ENCODE data around the gene STK38. TPM values are rescaled to one million over a fixed set of nuclear protein-coding genes. Genes with fewer than 3 reads are reported as not detected.

STK38 gene
- total RNA-seq, 1 donor from 2014 or later = 65.1 TPM

DNA sequence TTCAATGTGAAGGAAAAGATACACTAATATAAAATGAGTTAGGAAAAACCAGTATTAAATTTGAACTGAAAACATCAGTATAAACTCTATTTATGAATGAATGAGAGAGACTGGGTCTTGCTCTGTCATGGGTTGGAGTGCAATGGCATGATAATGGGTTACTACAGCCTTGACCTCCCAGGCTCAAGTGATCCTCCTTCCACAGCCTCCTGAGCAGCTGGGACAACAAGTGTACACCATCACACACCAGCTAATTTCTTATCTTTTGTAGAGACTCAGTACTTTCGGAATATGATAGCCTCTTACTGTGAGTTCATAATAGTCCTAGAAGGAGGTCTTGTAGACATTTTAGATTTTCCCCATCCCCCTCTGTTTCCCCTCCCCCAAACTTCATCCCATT, 83.0 kb downstream of the STK38 start:
- H3K27ac Mint-ChIP-seq (ENCODE audit: unreplicated experiment) = peak overlapping the region; percentile 25

DNA sequence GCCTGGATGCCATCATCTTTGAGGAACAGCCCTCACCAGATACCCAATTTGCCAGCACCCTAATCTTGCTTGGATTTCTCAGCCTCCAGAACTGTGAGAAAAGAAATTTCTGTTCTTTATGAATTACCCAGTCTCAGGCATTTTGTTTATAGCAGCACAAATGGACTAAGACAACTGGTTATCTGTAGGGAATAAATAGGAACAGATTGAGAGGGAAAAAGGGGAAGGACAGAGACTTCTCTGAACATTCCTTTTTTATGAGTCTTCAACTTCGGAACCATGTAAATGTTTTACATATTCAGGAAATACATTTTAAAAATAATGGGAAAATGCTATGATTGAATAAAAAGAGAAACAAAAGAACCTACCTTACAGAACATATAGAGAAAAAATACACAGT, 83.6 kb downstream of the STK38 start:
- no peak for DNase-seq (ENCODE audit: low spot score)
- H3K4me3 Mint-ChIP-seq (ENCODE audit: unreplicated experiment) = no peak overlapping the region
- peak overlapping the region; percentile 25 for H3K27ac Mint-ChIP-seq (ENCODE audit: unreplicated experiment)
- TF ChIP-seq, protein P1, sequence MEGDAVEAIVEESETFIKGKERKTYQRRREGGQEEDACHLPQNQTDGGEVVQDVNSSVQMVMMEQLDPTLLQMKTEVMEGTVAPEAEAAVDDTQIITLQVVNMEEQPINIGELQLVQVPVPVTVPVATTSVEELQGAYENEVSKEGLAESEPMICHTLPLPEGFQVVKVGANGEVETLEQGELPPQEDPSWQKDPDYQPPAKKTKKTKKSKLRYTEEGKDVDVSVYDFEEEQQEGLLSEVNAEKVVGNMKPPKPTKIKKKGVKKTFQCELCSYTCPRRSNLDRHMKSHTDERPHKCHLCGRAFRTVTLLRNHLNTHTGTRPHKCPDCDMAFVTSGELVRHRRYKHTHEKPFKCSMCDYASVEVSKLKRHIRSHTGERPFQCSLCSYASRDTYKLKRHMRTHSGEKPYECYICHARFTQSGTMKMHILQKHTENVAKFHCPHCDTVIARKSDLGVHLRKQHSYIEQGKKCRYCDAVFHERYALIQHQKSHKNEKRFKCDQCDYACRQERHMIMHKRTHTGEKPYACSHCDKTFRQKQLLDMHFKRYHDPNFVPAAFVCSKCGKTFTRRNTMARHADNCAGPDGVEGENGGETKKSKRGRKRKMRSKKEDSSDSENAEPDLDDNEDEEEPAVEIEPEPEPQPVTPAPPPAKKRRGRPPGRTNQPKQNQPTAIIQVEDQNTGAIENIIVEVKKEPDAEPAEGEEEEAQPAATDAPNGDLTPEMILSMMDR (IDR thresholded peaks at IDR 0.05) = no peak
- H3K27me3 Mint-ChIP-seq (ENCODE audit: low read depth) = no peaks in the 10 kb centered on the region
- peaks cover 22% of the 10 kb centered on the region for H3K4me1 Mint-ChIP-seq (ENCODE audit: low read depth)
- H3K36me3 Mint-ChIP-seq (ENCODE audit: low read depth) = no peaks in the 10 kb centered on the region
- peaks cover 3% of the 10 kb centered on the region for H3K9me3 Mint-ChIP-seq (ENCODE audit: low read depth)

More for the DNA sequence above, 83.0 kb downstream of the STK38 start:
- Mint-ChIP-seq H3K4me1 (ENCODE audit: low read depth) (peaks cover 25% of the 10 kb centered on the region), H3K36me3 (ENCODE audit: low read depth) (no peaks in the 10 kb centered on the region), H3K9me3 (ENCODE audit: low read depth) (peaks cover 3% of the 10 kb centered on the region), H3K27me3 (ENCODE audit: low read depth) (no peaks in the 10 kb centered on the region), H3K4me3 (ENCODE audit: unreplicated experiment) (no peak overlapping the region)
- no peak for DNase-seq (ENCODE audit: low spot score)
- TF ChIP-seq, protein P1 (IDR thresholded peaks at IDR 0.05) = no peak

DNA sequence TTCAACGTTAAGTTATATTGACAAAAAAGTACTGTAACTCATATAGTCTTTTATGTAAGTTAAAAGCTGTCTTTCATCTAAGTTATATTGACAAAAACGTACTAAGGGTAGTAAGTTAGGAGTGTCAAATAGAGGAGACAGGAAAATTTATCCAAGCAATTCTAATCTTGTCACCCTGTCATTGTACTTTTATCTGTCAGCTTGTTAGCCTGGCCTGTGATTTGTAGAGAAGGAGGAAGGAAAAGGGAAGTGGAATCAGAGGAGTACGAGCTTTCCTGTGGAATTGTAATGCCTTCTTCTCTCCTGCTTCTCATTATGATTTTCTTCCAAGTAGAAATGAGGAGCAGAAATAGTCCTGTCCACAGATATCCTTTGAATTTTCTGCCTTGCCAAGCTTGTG, 85.6 kb downstream of the STK38 start:
- peak overlapping the region; percentile 23 for H3K27ac Mint-ChIP-seq (ENCODE audit: unreplicated experiment)
- no peaks in the 10 kb centered on the region for H3K36me3 Mint-ChIP-seq (ENCODE audit: low read depth)
- H3K4me3 Mint-ChIP-seq (ENCODE audit: unreplicated experiment) = no peak overlapping the region
- peaks cover 3% of the 10 kb centered on the region for H3K9me3 Mint-ChIP-seq (ENCODE audit: low read depth)
- H3K27me3 Mint-ChIP-seq (ENCODE audit: low read depth) = no peaks in the 10 kb centered on the region
- TF ChIP-seq, protein P1 (IDR thresholded peaks at IDR 0.05) = no peak
- peaks cover 22% of the 10 kb centered on the region for H3K4me1 Mint-ChIP-seq (ENCODE audit: low read depth)
- DNase-seq (ENCODE audit: low spot score) = no peak

DNA sequence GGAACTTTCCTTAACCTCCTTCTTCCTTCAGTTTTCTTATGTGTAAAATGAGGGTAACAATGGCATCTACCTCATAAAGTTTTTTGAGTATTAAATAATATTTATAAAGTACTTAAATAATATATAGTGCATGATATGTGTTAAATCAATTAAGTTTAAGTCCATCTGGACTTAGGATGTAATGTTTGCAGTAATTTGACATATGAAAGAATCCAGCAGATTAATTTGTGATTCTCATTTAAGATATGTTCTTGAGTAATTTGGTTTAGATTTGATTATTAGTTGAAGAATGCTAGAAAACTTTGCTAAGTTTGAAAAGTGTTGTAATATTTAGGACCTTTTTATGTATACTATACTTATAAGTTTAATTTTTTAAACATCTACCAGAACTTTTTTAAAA, 86.4 kb downstream of the STK38 start:
- no peak for DNase-seq (ENCODE audit: low spot score)
- Mint-ChIP-seq H3K9me3 (ENCODE audit: low read depth) (peaks cover 3% of the 10 kb centered on the region), H3K27me3 (ENCODE audit: low read depth) (no peaks in the 10 kb centered on the region), H3K4me1 (ENCODE audit: low read depth) (peaks cover 22% of the 10 kb centered on the region), H3K36me3 (ENCODE audit: low read depth) (no peaks in the 10 kb centered on the region), H3K27ac (ENCODE audit: unreplicated experiment) (no peak overlapping the region), H3K4me3 (ENCODE audit: unreplicated experiment) (no peak overlapping the region)
- TF ChIP-seq, protein P1 (IDR thresholded peaks at IDR 0.05) = no peak

DNA sequence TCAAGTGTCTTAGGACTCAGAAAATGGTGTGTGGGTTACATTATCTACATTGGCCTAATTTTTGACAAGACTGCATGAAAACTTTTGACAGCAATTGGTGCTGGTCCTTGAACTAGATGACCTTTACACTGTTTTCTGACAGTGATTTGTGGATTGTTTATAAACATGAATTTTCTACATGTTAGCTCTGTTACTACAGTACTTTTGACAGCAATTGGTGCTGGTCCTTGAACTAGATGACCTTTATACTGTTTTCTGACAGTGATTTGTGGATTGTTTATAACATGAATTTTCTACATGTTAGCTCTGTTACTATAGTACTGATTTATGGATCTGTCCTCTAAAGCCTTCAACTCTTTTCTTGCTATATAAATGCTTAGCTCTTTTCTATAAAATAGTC, 87.8 kb downstream of the STK38 start:
- Mint-ChIP-seq H3K9me3 (ENCODE audit: low read depth) (peaks cover 3% of the 10 kb centered on the region), H3K4me1 (ENCODE audit: low read depth) (peaks cover 19% of the 10 kb centered on the region), H3K36me3 (ENCODE audit: low read depth) (no peaks in the 10 kb centered on the region), H3K27me3 (ENCODE audit: low read depth) (no peaks in the 10 kb centered on the region), H3K4me3 (ENCODE audit: unreplicated experiment) (no peak overlapping the region), H3K27ac (ENCODE audit: unreplicated experiment) (no peak overlapping the region)
- DNase-seq (ENCODE audit: low spot score) = no peak
- TF ChIP-seq, protein P1 (IDR thresholded peaks at IDR 0.05) = no peak
